CD14-positive monocyte (primary cell): ENCODE data around the gene CDK5. TPM values are rescaled to one million over a fixed set of nuclear protein-coding genes. Genes with fewer than 3 reads are reported as not detected.
"Not testable (repeated sequence)": the region's sequence is repeated elsewhere in the genome, so short reads cannot be mapped to it uniquely, and the experiment has no call there.

Source experiments
- DNase-seq, 3 donors: peaks; one replicate each; pipeline ENCODE4 v3.0.0-alpha.2; 2011 to 2022
- H2AFZ ChIP-seq: 2 replicates; pipeline ENCODE4 v1.6.0; 2012; ENCODE audit warnings: mild to moderate bottlenecking, low read depth, low read length, inconsistent platforms; ENCODE audit not compliant: insufficient read depth, poor library complexity, severe bottlenecking
- H3K27ac ChIP-seq, 2 donors: 1 replicate in 1 of 2; 2 replicates in 1 of 2; pipeline ENCODE4 v1.5.1; 2012 to 2013; ENCODE audit warnings: low read length in 2 of 2, control low read depth in 1 of 2, inconsistent platforms in 1 of 2, low read depth in 1 of 2, mild to moderate bottlenecking in 1 of 2
- H3K27me3 ChIP-seq, 2 donors: one replicate each; pipeline versions ENCODE4 v1.6.0 to v1.6.1; 2011 to 2013; ENCODE audit warnings: low read length in 2 of 2; ENCODE audit not compliant: control insufficient read depth in 2 of 2, insufficient read depth in 2 of 2
- H3K36me3 ChIP-seq, 2 donors: replicated peaks in 1 of 2; 1 replicate in 1 of 2; 2 replicates in 1 of 2; pipeline versions ENCODE4 v1.5.1 to v1.6.1; 2012 to 2013; ENCODE audit warnings: low read length in 2 of 2, control low read depth in 1 of 2, inconsistent platforms in 1 of 2, mild to moderate bottlenecking in 1 of 2; ENCODE audit not compliant: insufficient read depth in 2 of 2, control insufficient read depth in 1 of 2
- H3K4me1 ChIP-seq, 2 donors: 1 replicate in 1 of 2; 2 replicates in 1 of 2; pipeline versions ENCODE4 v1.5.1 to v1.6.1; 2012 to 2013; ENCODE audit warnings: low read length in 2 of 2, control low read depth in 1 of 2, inconsistent platforms in 1 of 2, mild to moderate bottlenecking in 1 of 2, moderate library complexity in 1 of 2; ENCODE audit not compliant: insufficient read depth in 2 of 2, control insufficient read depth in 1 of 2
- H3K4me2 ChIP-seq: replicated peaks from 2 replicates; pipeline ENCODE3; 2012; ENCODE audit warnings: low read length, moderate library complexity, mild to moderate bottlenecking; ENCODE audit not compliant: poor library complexity, severe bottlenecking; ENCODE audit errors: extremely low read depth
- H3K4me3 ChIP-seq, 3 experiments: fragments of 200-600 bp in 1 of 3; sonication (generic) in 1 of 3; replicated peaks in 1 of 3; 1 replicate in 2 of 3; 2 replicates in 1 of 3; pipeline ENCODE4 v1.5.1; 2011 to 2013; ENCODE audit warnings: low read length in 3 of 3, mild to moderate bottlenecking in 3 of 3, control low read depth in 2 of 3, low read depth in 2 of 3, inconsistent platforms in 1 of 3, moderate library complexity in 1 of 3
- H3K79me2 ChIP-seq: 2 replicates; pipeline ENCODE4 v1.6.0; 2012; ENCODE audit warnings: mild to moderate bottlenecking, control low read depth, inconsistent platforms, low read length, moderate library complexity; ENCODE audit not compliant: insufficient read depth
- H3K9ac ChIP-seq: 2 replicates; pipeline ENCODE4 v1.6.0; 2017; ENCODE audit warnings: low read length, mild to moderate bottlenecking; ENCODE audit not compliant: insufficient read depth, poor library complexity, severe bottlenecking
- H3K9me3 ChIP-seq, 2 donors: replicated peaks in 1 of 2; 1 replicate in 1 of 2; 2 replicates in 1 of 2; pipeline versions ENCODE4 v1.5.1 to v1.6.1; 2012 to 2013; ENCODE audit warnings: low read length in 2 of 2, control low read depth in 1 of 2; ENCODE audit not compliant: control insufficient read depth in 1 of 2, insufficient read depth in 1 of 2
- H4K20me1 ChIP-seq: 2 replicates; pipeline ENCODE4 v1.6.0; 2012; ENCODE audit warnings: mild to moderate bottlenecking, low read length, control low read depth, moderate library complexity; ENCODE audit not compliant: insufficient read depth
- H3K27ac Mint-ChIP-seq, 7 donors: one replicate each; pipeline ENCODE4 v1.8.0; 2020; ENCODE audit warnings: mild to moderate bottlenecking in 7 of 7, mixed read lengths in 7 of 7, moderate library complexity in 6 of 7, inconsistent platforms in 2 of 7
- H3K27me3 Mint-ChIP-seq, 3 donors: one replicate each; pipeline ENCODE4 v1.8.0; 2021 to 2022; ENCODE audit warnings: low read depth in 3 of 3, mild to moderate bottlenecking in 3 of 3, mixed read lengths in 3 of 3, moderate library complexity in 3 of 3, inconsistent platforms in 1 of 3
- H3K36me3 Mint-ChIP-seq, 2 donors: one replicate each; pipeline ENCODE4 v1.8.0; 2020; ENCODE audit warnings: mixed read lengths in 2 of 2, inconsistent platforms in 1 of 2, mild to moderate bottlenecking in 1 of 2
- H3K4me1 Mint-ChIP-seq: one replicate; pipeline ENCODE4 v1.8.0; 2020; ENCODE audit warnings: mild to moderate bottlenecking, mixed read lengths
- H3K4me3 Mint-ChIP-seq, 2 donors: one replicate each; pipeline ENCODE4 v1.8.0; 2020; ENCODE audit warnings: mild to moderate bottlenecking in 2 of 2, mixed read lengths in 2 of 2, moderate library complexity in 1 of 2
- H3K9me3 Mint-ChIP-seq, 7 donors: one replicate each; pipeline ENCODE4 v1.8.0; 2020 to 2022; ENCODE audit warnings: mixed read lengths in 7 of 7, mild to moderate bottlenecking in 6 of 7, moderate library complexity in 6 of 7, inconsistent platforms in 2 of 7
- WGBS: methylation state at CpG from one replicate; pipeline ENCODE4 v1.1.5; 2013; ENCODE audit warnings: missing lambda C conversion rate; ENCODE audit not compliant: insufficient coverage; 5-methylcytosine and 5-hydroxymethylcytosine counted together
- intact Hi-C, 2 donors: fragments of 100-400 bp; cut with micrococcal nuclease; formaldehyde crosslinking; loops; one replicate each; pipeline versions ENCODE4 v1.15.0 to v1.15.1; 2023
- polyA plus RNA-seq, 3 donors: library from polyadenylated mRNA; depleted of rRNA in 1 of 3; unstranded in 2 of 3; stranded (reverse) in 1 of 3; fragments of 300-500 nt in 2 of 3; fragments of >200 nt in 1 of 3; fragmentation: Illumina TruSeq in 2 of 3; gene quantifications; 1 replicate in 2 of 3; 2 replicates in 1 of 3; pipeline ENCODE4 v1.2.3, GENCODE V29; 2012 to 2021
- TF ChIP-seq, protein P1 (sequence below): fragments of 200-600 bp; IDR thresholded peaks from one replicate; pipeline ENCODE4 v1.8.0; 2022; ENCODE audit warnings: antibody characterized with exemption, mild to moderate bottlenecking

Gene CDK5
- polyA plus RNA-seq, 3 donors = 14.9 to 31.2 (median 24.9) TPM

DNA sequence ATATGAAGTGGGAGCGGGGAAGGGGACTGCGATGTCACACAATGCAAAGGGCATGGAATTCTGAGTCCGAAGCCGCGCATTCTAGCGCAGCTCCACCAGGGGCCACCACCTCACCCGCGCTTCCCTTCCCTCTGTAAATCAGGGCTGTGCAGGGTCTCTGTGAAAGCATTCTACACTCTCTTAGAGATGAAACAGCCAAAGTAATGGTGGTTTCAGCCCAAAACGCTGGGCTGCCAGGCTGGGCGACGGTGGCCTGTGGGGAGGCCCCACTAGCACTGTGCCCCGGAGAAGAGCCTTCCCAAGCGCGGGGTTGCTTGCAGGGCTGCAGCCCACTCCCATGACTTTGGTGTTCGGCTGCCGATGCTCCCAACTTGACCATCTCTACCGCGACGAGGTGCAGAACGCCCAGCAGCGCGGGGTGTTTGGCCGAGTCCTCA lies 44.8 kb downstream of the CDK5 start:
- TF ChIP-seq, protein P1, sequence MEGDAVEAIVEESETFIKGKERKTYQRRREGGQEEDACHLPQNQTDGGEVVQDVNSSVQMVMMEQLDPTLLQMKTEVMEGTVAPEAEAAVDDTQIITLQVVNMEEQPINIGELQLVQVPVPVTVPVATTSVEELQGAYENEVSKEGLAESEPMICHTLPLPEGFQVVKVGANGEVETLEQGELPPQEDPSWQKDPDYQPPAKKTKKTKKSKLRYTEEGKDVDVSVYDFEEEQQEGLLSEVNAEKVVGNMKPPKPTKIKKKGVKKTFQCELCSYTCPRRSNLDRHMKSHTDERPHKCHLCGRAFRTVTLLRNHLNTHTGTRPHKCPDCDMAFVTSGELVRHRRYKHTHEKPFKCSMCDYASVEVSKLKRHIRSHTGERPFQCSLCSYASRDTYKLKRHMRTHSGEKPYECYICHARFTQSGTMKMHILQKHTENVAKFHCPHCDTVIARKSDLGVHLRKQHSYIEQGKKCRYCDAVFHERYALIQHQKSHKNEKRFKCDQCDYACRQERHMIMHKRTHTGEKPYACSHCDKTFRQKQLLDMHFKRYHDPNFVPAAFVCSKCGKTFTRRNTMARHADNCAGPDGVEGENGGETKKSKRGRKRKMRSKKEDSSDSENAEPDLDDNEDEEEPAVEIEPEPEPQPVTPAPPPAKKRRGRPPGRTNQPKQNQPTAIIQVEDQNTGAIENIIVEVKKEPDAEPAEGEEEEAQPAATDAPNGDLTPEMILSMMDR = peak; percentile 50
- Histone ChIP-seq H3K9me3 (peaks cover 0 to 4% of the 10 kb centered on the region in 2 donors), H2AFZ (no peak overlapping the region), H3K4me3 (peak overlapping the region in 1 of 3 experiments; percentile 70), H3K27me3 (peaks cover 2 to 47% of the 10 kb centered on the region in 2 donors), H3K27ac (no peak overlapping the region), H4K20me1 (no peaks in the 10 kb centered on the region), H3K4me2 (peak overlapping the region; percentile 75), H3K9ac (no peak overlapping the region), H3K4me1 (peaks cover 37 to 61% of the 10 kb centered on the region in 2 donors), H3K79me2 (no peaks in the 10 kb centered on the region), H3K36me3 (no peaks in the 10 kb centered on the region)
- WGBS = 28% methylated on average over 20 of the region's 23 CpGs
- intact Hi-C loops = loop anchor here in 1 of 2 donors (5.0 kb wide), 1 partner anchor 99 kb away; no protein-coding TSS in a partner anchor
- Mint-ChIP-seq H3K9me3 (peaks cover 0 to 9% (median 0%) of the 10 kb centered on the region in 7 donors), H3K4me3 (peak overlapping the region; percentile 24 to 80), H3K36me3 (peaks cover 0 to 5% of the 10 kb centered on the region in 2 donors), H3K4me1 (peaks cover 56% of the 10 kb centered on the region), H3K27ac (peak overlapping the region in 4 of 7 donors; percentile 12 to 48 (median 42)), H3K27me3 (peaks cover 52 to 90% (median 55%) of the 10 kb centered on the region in 3 donors)
- DNase-seq = peak in 2 of 3 donors; percentile 20 to 30

DNA sequence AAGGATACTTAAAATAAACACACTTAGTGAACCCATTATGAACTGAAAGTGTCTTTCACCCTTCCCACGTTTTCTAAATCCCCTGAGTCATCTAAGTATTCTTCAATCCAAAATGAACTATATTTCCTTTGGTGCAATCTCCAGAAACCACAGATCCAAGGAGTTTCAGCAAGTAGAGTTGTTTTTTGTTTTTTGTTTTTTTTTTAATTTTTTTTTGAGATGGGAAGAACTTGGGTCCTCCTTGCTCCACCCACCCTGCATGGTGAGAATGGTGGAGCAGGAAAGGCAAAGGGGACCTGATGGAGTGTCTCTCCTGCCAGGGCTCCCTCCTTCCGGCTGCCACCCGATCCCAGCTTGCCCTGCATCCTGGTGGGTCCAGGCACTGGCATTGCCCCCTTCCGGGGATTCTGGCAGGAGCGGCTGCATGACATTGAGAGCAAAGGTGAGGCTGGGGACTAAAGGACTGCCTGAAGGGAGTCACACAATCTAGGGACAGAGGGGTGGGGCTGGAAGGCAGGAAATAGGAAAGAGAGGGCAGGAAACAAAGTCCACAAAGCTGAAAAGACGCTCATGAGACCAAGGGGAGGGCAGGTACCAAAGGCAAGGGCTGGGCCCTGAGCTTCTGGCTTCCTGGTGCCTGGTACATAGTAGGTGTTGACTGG lies 45.5 kb downstream of the CDK5 start:
- Mint-ChIP-seq H3K9me3 (peaks cover 0 to 8% (median 0%) of the 10 kb centered on the region in 7 donors), H3K36me3 (peaks cover 0 to 5% of the 10 kb centered on the region in 2 donors), H3K4me3 (peak overlapping the region in 1 of 2 donors; percentile 80), H3K27me3 (peaks cover 48 to 90% (median 52%) of the 10 kb centered on the region in 3 donors), H3K27ac (peak overlapping the region in 3 of 7 donors; percentile 44 to 63 (median 48)), H3K4me1 (peaks cover 54% of the 10 kb centered on the region)
- intact Hi-C loops = loop anchor here in 1 of 2 donors (5.0 kb wide), 1 partner anchor 100 kb away; no protein-coding TSS in a partner anchor
- DNase-seq = no peak
- TF ChIP-seq, protein P1 = no peak
- no peak overlapping the region for H3K9ac ChIP-seq
- peaks cover 0 to 4% of the 10 kb centered on the region in 2 donors for H3K9me3 ChIP-seq
- 81% methylated on average over 3 of the region's 6 CpGs for WGBS
- H3K79me2 ChIP-seq = no peaks in the 10 kb centered on the region
- H3K27me3 ChIP-seq = peaks cover 2 to 46% of the 10 kb centered on the region in 2 donors
- H3K4me3 ChIP-seq = no peak overlapping the region
- H4K20me1 ChIP-seq = no peaks in the 10 kb centered on the region
- H2AFZ ChIP-seq = no peak overlapping the region
- no peak overlapping the region for H3K4me2 ChIP-seq
- H3K27ac ChIP-seq = no peak overlapping the region
- H3K36me3 ChIP-seq = no peaks in the 10 kb centered on the region
- peaks cover 35 to 57% of the 10 kb centered on the region in 2 donors for H3K4me1 ChIP-seq

DNA sequence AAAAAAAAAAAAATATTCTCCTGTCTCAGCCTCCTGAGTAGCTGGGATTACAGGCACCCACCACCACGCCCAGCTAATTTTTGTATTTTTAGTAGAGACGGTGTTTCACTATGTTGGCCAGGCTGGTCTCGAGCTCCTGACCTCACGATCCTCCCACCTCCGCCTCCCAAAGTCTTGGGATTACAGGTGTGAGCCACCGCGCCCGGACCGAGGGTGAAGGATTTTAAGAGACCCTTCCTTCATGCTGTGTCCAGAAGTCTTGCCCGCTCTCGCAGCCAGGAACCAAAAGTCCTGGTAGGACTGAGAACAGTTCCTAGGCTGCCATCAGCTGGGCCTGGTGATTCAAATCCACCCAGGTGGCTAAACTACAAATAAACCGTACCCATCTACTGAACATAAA lies 46.1 kb downstream of the CDK5 start:
- H3K4me3 ChIP-seq, H3K36me3 Mint-ChIP-seq, H3K36me3 ChIP-seq, H4K20me1 ChIP-seq, H3K27ac ChIP-seq, H3K9me3 Mint-ChIP-seq, H3K9me3 ChIP-seq, H3K9ac ChIP-seq, H3K4me2 ChIP-seq, H2AFZ ChIP-seq, H3K79me2 ChIP-seq, DNase-seq: not testable (repeated sequence)
- peaks cover 35 to 57% of the 10 kb centered on the region in 2 donors for H3K4me1 ChIP-seq
- Mint-ChIP-seq H3K27ac (peak overlapping the region in 2 of 7 donors; percentile 63), H3K27me3 (peaks cover 48 to 85% (median 50%) of the 10 kb centered on the region in 3 donors), H3K4me1 (peaks cover 54% of the 10 kb centered on the region), H3K4me3 (peak overlapping the region in 1 of 2 donors; percentile 80)
- 100% methylated on average over 2 of the region's 12 CpGs for WGBS
- intact Hi-C loops = loop anchor here in 1 of 2 donors (5.0 kb wide), 1 partner anchor 101 kb away; no protein-coding TSS in a partner anchor
- peaks cover 2 to 42% of the 10 kb centered on the region in 2 donors for H3K27me3 ChIP-seq
